Gastrocnemius medialis (tissue), 4 donors: ENCODE measurements around the gene ARHGDIA.

Source experiments
- CTCF ChIP-seq, 5 experiments: fragments of 450-650 bp in 3 of 5; fragments of 200-600 bp in 2 of 5; sonication (generic) in 2 of 5; IDR thresholded peaks in 4 of 5; conservative IDR thresholded peaks in 1 of 5; 1 replicate in 4 of 5; 2 replicates in 1 of 5; pipeline ENCODE4 v1.5.1; 2016 to 2019; ENCODE audit warnings: antibody characterized with exemption in 5 of 5, mild to moderate bottlenecking in 3 of 5, moderate library complexity in 3 of 5
- POLR2A ChIP-seq, 2 donors: fragments of 450-650 bp; IDR thresholded peaks; one replicate each; pipeline ENCODE4 v1.6.1; 2017; ENCODE audit warnings: antibody characterized with exemption in 2 of 2, mild to moderate bottlenecking in 2 of 2, moderate library complexity in 2 of 2

- TF ChIP-seq CTCF (IDR thresholded peaks at IDR 0.05 in 4 of 5, conservative IDR thresholded peaks at IDR 0.05 in 1 of 5): no peak
- TF ChIP-seq POLR2A (IDR thresholded peaks at IDR 0.05): no peak
These were observed 18.5 kb upstream of the ARHGDIA start for GRCh38 chr17:81889602-81890001.
